ENCODE results near the gene SIMC1. TPM values are rescaled to one million over a fixed set of nuclear protein-coding genes. Genes with fewer than 3 reads are reported as not detected.
A peak's percentile ranks its signal among the peaks of the same experiment; 100 is the strongest.

The SIMC1 gene
- total and polyA plus RNA-seq, 7 donors: 2.0 to 17.0 (median 7.6) TPM

DNA sequence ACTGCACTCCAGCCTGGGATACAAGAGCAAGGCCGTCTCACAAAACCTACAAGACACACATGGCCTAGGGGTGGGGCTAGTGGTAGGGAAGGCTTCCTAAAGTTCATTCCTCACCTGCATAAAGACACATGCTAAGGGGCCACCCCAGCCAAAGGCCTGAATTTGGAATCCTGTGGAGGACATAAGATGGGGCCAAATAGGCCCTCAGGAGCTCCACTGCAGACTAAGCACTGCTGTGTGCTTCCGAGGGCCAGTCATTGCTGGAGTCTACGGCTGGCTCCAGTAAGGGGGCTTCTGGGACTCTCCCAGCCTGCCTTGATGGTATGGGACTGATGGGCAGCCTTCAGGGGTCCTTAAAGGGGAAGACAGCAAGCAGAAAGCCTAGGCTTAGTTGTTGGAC is 144.5 kb downstream of the SIMC1 start:
- peak overlapping the region; percentile 93 for H3K27ac ChIP-seq

DNA sequence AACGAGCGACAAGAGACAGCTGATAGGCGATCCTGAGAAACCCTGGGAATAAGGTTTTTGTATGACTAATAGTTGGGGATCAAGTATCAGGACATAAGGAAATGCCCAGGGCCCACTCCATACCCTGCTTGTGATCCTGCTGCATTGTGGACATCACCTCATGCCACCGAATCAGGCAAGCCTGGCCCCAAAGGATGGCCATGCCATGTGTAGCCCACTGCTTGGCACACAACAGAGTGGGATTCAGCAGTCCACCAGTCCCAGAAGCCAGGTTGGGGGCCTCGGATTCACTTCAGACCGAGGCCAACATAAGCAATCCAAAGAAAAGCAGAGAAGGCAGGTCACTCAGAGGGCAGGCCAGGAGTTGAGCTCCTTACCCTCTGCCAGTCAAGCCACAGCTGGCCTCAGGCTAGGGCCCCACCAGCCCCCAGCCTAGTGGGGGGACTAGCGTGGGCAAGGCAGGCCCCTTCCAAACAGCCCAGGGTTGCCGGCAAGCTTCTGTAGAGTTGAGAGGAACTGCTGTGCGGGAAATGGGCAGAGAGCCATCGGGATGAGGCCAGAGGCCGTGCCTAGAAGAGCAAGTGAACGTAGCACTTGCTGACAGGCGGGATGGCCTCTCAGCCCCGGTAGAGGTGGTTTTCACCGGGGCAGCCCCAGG is 145.2 kb downstream of the SIMC1 start:
- DNase-seq: no peak

More for the DNA sequence above, 144.5 kb downstream of the SIMC1 start:
- ATAC-seq: no peak
- Histone ChIP-seq H3K27me3 (ENCODE audit: insufficient read depth in 3 of 3, low read length in 2 of 3) (no peaks in the 10 kb centered on the region), H3K36me3 (ENCODE audit: insufficient read depth in 1 of 2, low read depth in 1 of 2) (peaks cover 7 to 51% of the 10 kb centered on the region in 2 donors), H3K9me3 (no peaks in the 10 kb centered on the region), H3K4me1 (peaks cover 55% of the 10 kb centered on the region), H3K4me3 (no peak overlapping the region)
- TF ChIP-seq, protein P1, sequence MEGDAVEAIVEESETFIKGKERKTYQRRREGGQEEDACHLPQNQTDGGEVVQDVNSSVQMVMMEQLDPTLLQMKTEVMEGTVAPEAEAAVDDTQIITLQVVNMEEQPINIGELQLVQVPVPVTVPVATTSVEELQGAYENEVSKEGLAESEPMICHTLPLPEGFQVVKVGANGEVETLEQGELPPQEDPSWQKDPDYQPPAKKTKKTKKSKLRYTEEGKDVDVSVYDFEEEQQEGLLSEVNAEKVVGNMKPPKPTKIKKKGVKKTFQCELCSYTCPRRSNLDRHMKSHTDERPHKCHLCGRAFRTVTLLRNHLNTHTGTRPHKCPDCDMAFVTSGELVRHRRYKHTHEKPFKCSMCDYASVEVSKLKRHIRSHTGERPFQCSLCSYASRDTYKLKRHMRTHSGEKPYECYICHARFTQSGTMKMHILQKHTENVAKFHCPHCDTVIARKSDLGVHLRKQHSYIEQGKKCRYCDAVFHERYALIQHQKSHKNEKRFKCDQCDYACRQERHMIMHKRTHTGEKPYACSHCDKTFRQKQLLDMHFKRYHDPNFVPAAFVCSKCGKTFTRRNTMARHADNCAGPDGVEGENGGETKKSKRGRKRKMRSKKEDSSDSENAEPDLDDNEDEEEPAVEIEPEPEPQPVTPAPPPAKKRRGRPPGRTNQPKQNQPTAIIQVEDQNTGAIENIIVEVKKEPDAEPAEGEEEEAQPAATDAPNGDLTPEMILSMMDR (IDR thresholded peaks at IDR 0.05): no peak
- intact Hi-C loops (cut with DNase I): no loop called here
- 81 to 88% (median 82%) methylated on average over 3 of the region's 3 CpGs for WGBS, 3 donors
- no peak for DNase-seq

DNA sequence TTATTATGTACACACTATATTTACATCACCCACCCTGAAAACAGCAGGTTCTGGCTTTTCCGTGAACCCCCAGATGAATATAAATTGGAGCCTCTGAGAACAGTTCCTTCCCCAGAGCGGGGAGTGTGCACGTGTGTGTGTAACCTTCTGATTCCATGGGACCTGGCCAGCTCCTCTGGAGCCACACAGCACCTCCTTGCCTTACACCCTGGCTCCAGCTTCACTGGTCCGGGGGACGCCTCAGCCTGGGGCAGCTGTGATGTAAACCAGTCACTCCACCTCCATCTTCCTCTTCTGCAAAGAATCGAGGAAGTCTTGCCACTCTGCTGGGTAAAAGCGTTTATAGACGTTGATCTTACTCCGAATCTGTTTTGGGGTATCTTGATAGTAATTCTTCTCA is 145.7 kb downstream of the SIMC1 start:
- TF ChIP-seq, protein P1 (IDR thresholded peaks at IDR 0.05): no peak
- intact Hi-C loops (cut with DNase I): no loop called here
- no peak for DNase-seq
- no peaks in the 10 kb centered on the region for H3K27me3 ChIP-seq (ENCODE audit: insufficient read depth in 3 of 3, low read length in 2 of 3)
- peaks cover 55% of the 10 kb centered on the region for H3K4me1 ChIP-seq
- no peaks in the 10 kb centered on the region for H3K9me3 ChIP-seq
- 63 to 86% (median 63%) methylated on average over 9 of the region's 9 CpGs for whole genome bisulfite sequencing, 3 donors
- no peak for ATAC-seq
- peak overlapping the region; percentile 93 for H3K27ac ChIP-seq
- no peak overlapping the region for H3K4me3 ChIP-seq
- H3K36me3 ChIP-seq (ENCODE audit: insufficient read depth in 1 of 2, low read depth in 1 of 2): peaks cover 7 to 51% of the 10 kb centered on the region in 2 donors

More for the DNA sequence above, 145.2 kb downstream of the SIMC1 start:
- Histone ChIP-seq H3K36me3 (ENCODE audit: insufficient read depth in 1 of 2, low read depth in 1 of 2) (peaks cover 7 to 51% of the 10 kb centered on the region in 2 donors), H3K27ac (peak overlapping the region; percentile 93), H3K27me3 (ENCODE audit: insufficient read depth in 3 of 3, low read length in 2 of 3) (no peaks in the 10 kb centered on the region), H3K9me3 (no peaks in the 10 kb centered on the region), H3K4me1 (peaks cover 55% of the 10 kb centered on the region), H3K4me3 (no peak overlapping the region)
- TF ChIP-seq, protein P1 (IDR thresholded peaks at IDR 0.05): no peak
- WGBS, 3 donors: 70 to 78% (median 76%) methylated on average over 15 of the region's 15 CpGs
- ATAC-seq: no peak
- intact Hi-C loops (cut with DNase I): no loop called here

GRCh38 chr5:176384366-176384930 is 146.2 kb downstream of the SIMC1 start:
- DNase-seq: peak in 1 of 2 donors; percentile 39
- Histone ChIP-seq H3K27ac (peak overlapping the region; percentile 93), H3K9me3 (no peaks in the 10 kb centered on the region), H3K27me3 (ENCODE audit: insufficient read depth in 3 of 3, low read length in 2 of 3) (no peaks in the 10 kb centered on the region), H3K36me3 (ENCODE audit: insufficient read depth in 1 of 2, low read depth in 1 of 2) (peaks cover 7 to 51% of the 10 kb centered on the region in 2 donors), H3K4me3 (no peak overlapping the region), H3K4me1 (peaks cover 55% of the 10 kb centered on the region)
- WGBS, 3 donors: 78 to 81% (median 80%) methylated on average over 8 of the region's 8 CpGs
- no peak for ATAC-seq
- intact Hi-C loops (cut with DNase I): no loop called here
- TF ChIP-seq, protein P1 (IDR thresholded peaks at IDR 0.05): no peak
